Heart left ventricle (tissue), 16 donors: Measurements from ENCODE around the gene DDX3X. TPM values are rescaled to one million over a fixed set of nuclear protein-coding genes. Genes with fewer than 3 reads are reported as not detected.
"Not testable (repeated sequence)": the region's sequence is repeated elsewhere in the genome, so short reads cannot be mapped to it uniquely, and the experiment has no call there.

Experiments used
- ATAC-seq, 4 donors: fragments of 200-7000 bp; cut with Tn5 transposase; one replicate each; pipeline ENCODE4 v1.9.1; 2020 to 2022; ENCODE audit warnings: moderate library complexity in 4 of 4, mild to moderate bottlenecking in 3 of 4, moderate number of reproducible peaks in 1 of 4
- DNase-seq, 5 donors: peaks; one replicate each; pipeline ENCODE4 v3.0.0-alpha.2; 2020
- H3K27ac ChIP-seq, 12 donors: fragments of 200-600 bp; sonication (generic) in 4 of 12; one replicate each; pipeline versions ENCODE4 v1.5.0 to v1.8.0; 2016 to 2022; ENCODE audit warnings: mild to moderate bottlenecking in 2 of 12
- H3K27me3 ChIP-seq, 9 donors: fragments of 200-600 bp; sonication (generic) in 2 of 9; one replicate each; pipeline versions ENCODE4 v1.5.1 to v1.8.0; 2016 to 2022; ENCODE audit warnings: mild to moderate bottlenecking in 3 of 9
- H3K36me3 ChIP-seq, 9 donors: fragments of 200-600 bp; sonication (generic) in 2 of 9; one replicate each; pipeline versions ENCODE4 v1.5.0 to v1.8.0; 2018 to 2022; ENCODE audit warnings: mild to moderate bottlenecking in 2 of 9
- H3K4me1 ChIP-seq, 12 donors: fragments of 200-600 bp; sonication (generic) in 4 of 12; one replicate each; pipeline versions ENCODE4 v1.5.0 to v1.8.0; 2016 to 2022; ENCODE audit warnings: mild to moderate bottlenecking in 3 of 12
- H3K4me3 ChIP-seq, 12 donors: fragments of 200-600 bp; sonication (generic) in 4 of 12; one replicate each; pipeline versions ENCODE4 v1.5.0 to v1.8.0; 2017 to 2022; ENCODE audit warnings: mild to moderate bottlenecking in 9 of 12, moderate library complexity in 4 of 12
- H3K9me3 ChIP-seq, 12 donors: fragments of 200-600 bp; sonication (generic) in 4 of 12; one replicate each; pipeline versions ENCODE4 v1.5.0 to v1.8.0; 2016 to 2022; ENCODE audit warnings: mild to moderate bottlenecking in 1 of 12
- CTCF ChIP-seq, 12 donors: fragments of 200-600 bp; sonication (generic) in 4 of 12; IDR thresholded peaks; one replicate each; pipeline versions ENCODE4 v1.5.0 to v1.8.0; 2018 to 2022; ENCODE audit warnings: antibody characterized with exemption in 12 of 12, mild to moderate bottlenecking in 5 of 12
- POLR2A ChIP-seq, 2 donors: fragments of 450-650 bp; IDR thresholded peaks; one replicate each; pipeline ENCODE4 v1.6.1; 2017; ENCODE audit warnings: antibody characterized with exemption in 2 of 2, mild to moderate bottlenecking in 2 of 2, moderate library complexity in 2 of 2
- WGBS, 4 donors: extraction: QIAGEN DNeasy Blood & Tissue Kit in 2 of 4; methylation state at CpG; one replicate each; pipeline versions ENCODE4 v1.1.5 to v1.1.7; 2013 to 2018; 5-methylcytosine and 5-hydroxymethylcytosine counted together
- intact Hi-C, 10 donors: fragments of 100-400 bp; cut with DNase I; formaldehyde crosslinking; loops; one replicate each; pipeline versions ENCODE4 v1.11.1 to v1.14.2; 2022
- polyA plus RNA-seq, 2 donors: library from polyadenylated mRNA; stranded (reverse); fragments of 200-250 nt; gene quantifications; one replicate each; pipeline ENCODE4 v1.2.3, GENCODE V29; 2013
- total RNA-seq, 9 donors: library from RNA; depleted of rRNA in 2 of 9; stranded (reverse); fragments of >200 nt in 2 of 9; fragmentation: NEBNext Ultra II Directional in 3 of 9; extraction: Animal tissue kit (Norgen Biotek cat#: 25700) in 3 of 9; gene quantifications; one replicate each; pipeline versions ENCODE4 v1.1.0 to v1.2.4, GENCODE V29; 2016 to 2023
- donor health status: ischemic (EF 13 %, LVEDD 7.1; RV severe dilation, severe dysfunction).
- donor health status: healthy with polysubstance abuse.
- donor health status: DM: no; HTN: yes; CAD: no.
- donor health status: DM: no; HTN: no; CAD: no.
- donor health status: ischemic (EF 25% LVEDD 6.9; RV normal size, moderate dysfunction).
- donor health status: ischemic (EF 25% LVEDD 5.7; RV mildly dilated, moderate dysfunction).
- donor health status: healthy.
- donor health status: DM: yes; HTN: yes; CAD: no.
- donor health status: ischemic (EF 35%, LVEDD 5.7; RV mildly dilated, moderate dysfunction).
- donor health status: nonischemic (EF 11% LVEDD 7.7; RV severe dilation, severe dysfunction).
- donor health status: DM: yes; HTN: yes; CAD: no.
- donor health status: PGD.
- donor health status: ischemic (EF 29% LVEDD 5.4; RV normal size, mild dysfunction).
- donor health status: nonischemic (EF 23%, LVEDD 6.1; RV moderate dilation, normal function).

DDX3X gene
- total and polyA plus RNA-seq, 11 donors = 34.3 to 272 (median 170) TPM

GRCh38 chrX:41391606-41392005 is 57.6 kb downstream of the DDX3X start:
- no peaks in the 10 kb centered on the region for H3K36me3 ChIP-seq
- DNase-seq = no peak
- no peaks in the 10 kb centered on the region for H3K27me3 ChIP-seq
- intact Hi-C loops = no loop called here
- no peak overlapping the region for H3K27ac ChIP-seq
- TF ChIP-seq POLR2A (IDR thresholded peaks at IDR 0.05) (no peak), CTCF (IDR thresholded peaks at IDR 0.05) (no peak)
- no peak overlapping the region for H3K4me3 ChIP-seq
- WGBS, 4 donors = 90 to 93% (median 92%) methylated on average over 7 to 9 of the region's 9 CpGs
- no peaks in the 10 kb centered on the region for H3K4me1 ChIP-seq
- no peak for ATAC-seq
- H3K9me3 ChIP-seq = peaks cover 0 to 1% (median 0%) of the 10 kb centered on the region in 12 donors

DNA sequence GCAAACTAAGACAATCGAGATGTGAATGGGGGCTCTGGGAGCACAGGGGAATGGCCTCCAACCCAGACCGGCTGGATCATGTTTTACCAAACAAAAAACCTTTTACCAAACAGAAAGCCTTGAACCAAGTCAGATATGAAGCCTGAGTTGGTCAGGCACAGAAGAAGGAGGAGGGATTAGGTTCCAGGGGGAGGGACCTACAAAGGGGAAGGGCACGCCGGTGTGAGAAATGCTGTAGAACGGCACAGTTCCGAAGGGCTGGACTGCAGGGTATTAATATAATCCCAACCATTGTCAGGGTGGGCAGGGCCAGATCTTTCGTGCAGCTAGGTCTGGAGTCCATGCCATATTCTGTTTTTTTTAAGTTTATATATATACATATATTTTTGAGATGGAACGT is 60.3 kb downstream of the DDX3X start:
- ATAC-seq (no peak), DNase-seq (no peak)
- no peaks in the 10 kb centered on the region for H3K27me3 ChIP-seq
- H3K4me1 ChIP-seq = no peaks in the 10 kb centered on the region
- no peak overlapping the region for H3K4me3 ChIP-seq
- H3K9me3 ChIP-seq = peaks cover 0 to 22% (median 1%) of the 10 kb centered on the region in 12 donors
- H3K27ac ChIP-seq = no peak overlapping the region
- TF ChIP-seq POLR2A (IDR thresholded peaks at IDR 0.05) = no peak
- TF ChIP-seq CTCF (IDR thresholded peaks at IDR 0.05) = no peak
- H3K36me3 ChIP-seq = no peaks in the 10 kb centered on the region
- 72 to 82% (median 79%) methylated on average over 8 of the region's 8 CpGs for WGBS, 4 donors
- intact Hi-C loops = no loop called here

GRCh38 chrX:41397219-41397618 is 63.3 kb downstream of the DDX3X start:
- no peak overlapping the region for H3K27ac ChIP-seq
- no peak for ATAC-seq
- intact Hi-C loops = no loop called here
- DNase-seq = no peak
- WGBS, 4 donors = 91 to 100% (median 96%) methylated on average over 3 of the region's 3 CpGs
- no peaks in the 10 kb centered on the region for H3K27me3 ChIP-seq
- no peaks in the 10 kb centered on the region for H3K36me3 ChIP-seq
- TF ChIP-seq CTCF (IDR thresholded peaks at IDR 0.05) = no peak
- no peak for TF ChIP-seq POLR2A (IDR thresholded peaks at IDR 0.05)
- H3K4me1 ChIP-seq = no peaks in the 10 kb centered on the region
- peaks cover 0 to 22% (median 1%) of the 10 kb centered on the region in 12 donors for H3K9me3 ChIP-seq
- no peak overlapping the region for H3K4me3 ChIP-seq

DNA sequence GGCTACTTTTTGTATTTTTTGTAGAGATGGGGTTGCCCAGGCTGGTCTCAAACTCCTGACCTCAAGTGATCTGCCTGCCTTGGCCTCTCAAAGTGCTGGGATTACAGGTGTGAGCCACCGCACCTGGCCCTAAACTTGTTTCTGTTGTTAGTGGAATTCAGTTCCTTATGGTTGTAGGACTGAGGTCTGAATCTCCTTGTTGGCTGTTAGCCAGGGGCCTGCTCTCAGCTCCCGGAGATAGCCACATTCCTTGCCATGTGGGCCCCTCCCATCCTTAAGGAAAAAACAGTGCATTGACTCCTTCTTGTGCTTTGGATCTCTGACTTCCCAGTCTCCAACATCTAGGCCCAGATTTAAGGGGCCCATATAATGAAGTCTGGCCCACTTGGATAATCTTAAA is 63.8 kb downstream of the DDX3X start:
- peaks cover 0 to 22% (median 1%) of the 10 kb centered on the region in 12 donors for H3K9me3 ChIP-seq
- ATAC-seq (no peak), DNase-seq (no peak)
- no peak overlapping the region for H3K27ac ChIP-seq
- H3K4me3 ChIP-seq = no peak overlapping the region
- intact Hi-C loops = no loop called here
- no peaks in the 10 kb centered on the region for H3K4me1 ChIP-seq
- no peak for TF ChIP-seq POLR2A (IDR thresholded peaks at IDR 0.05)
- TF ChIP-seq CTCF (IDR thresholded peaks at IDR 0.05) = no peak
- WGBS, 4 donors = 59 to 81% (median 75%) methylated on average over 2 of the region's 2 CpGs
- no peaks in the 10 kb centered on the region for H3K27me3 ChIP-seq
- no peaks in the 10 kb centered on the region for H3K36me3 ChIP-seq

DNA sequence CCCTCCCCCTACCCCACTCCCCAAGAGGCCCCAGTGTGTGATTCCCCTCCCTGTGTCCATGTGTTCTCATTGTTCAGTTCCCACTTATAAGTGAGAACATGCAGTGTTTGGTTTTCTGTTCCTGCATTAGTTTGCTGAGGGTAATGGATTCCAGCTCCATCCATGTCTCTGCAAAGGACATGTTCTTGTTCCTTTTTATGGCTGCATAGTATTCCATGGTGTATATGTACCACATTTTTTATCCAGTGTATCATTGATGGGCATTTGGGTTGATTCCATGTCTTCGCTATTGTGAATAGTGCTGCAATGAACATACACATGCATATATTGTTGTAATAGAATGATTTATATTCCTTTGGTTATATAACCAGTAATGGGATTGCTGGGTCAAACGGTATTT is 68.6 kb downstream of the DDX3X start:
- H3K4me3 ChIP-seq, H3K27ac ChIP-seq, DNase-seq, ATAC-seq, H3K36me3 ChIP-seq, intact Hi-C loops, H3K4me1 ChIP-seq: not testable (repeated sequence)
- 92 to 97% (median 95%) methylated on average over 2 of the region's 2 CpGs for WGBS, 4 donors
- H3K9me3 ChIP-seq = peaks cover 0 to 12% (median 1%) of the 10 kb centered on the region in 12 donors
- H3K27me3 ChIP-seq = peaks cover 0 to 12% (median 0%) of the 10 kb centered on the region in 9 donors
